Hepatocyte (in vitro differentiated cells): Measurements from ENCODE around the gene FGFR4. TPM values are rescaled to one million over a fixed set of nuclear protein-coding genes. Genes with fewer than 3 reads are reported as not detected.

Experiments
- DNase-seq: peaks from one replicate; pipeline ENCODE4 v3.0.0-alpha.2; 2016; ENCODE audit warnings: low spot score
- H2AFZ ChIP-seq: fragments of 200-600 bp; sonication (generic); 2 replicates; pipeline ENCODE4 v1.6.0; 2016; ENCODE audit warnings: antibody characterized with exemption, mild to moderate bottlenecking
- H3K27ac ChIP-seq: fragments of 200-600 bp; sonication (generic); 2 replicates; pipeline ENCODE4 v1.5.1; 2016; ENCODE audit warnings: mild to moderate bottlenecking
- H3K27me3 ChIP-seq: fragments of 200-600 bp; sonication (generic); 2 replicates; pipeline ENCODE4 v1.6.1; 2016
- H3K36me3 ChIP-seq: fragments of 200-600 bp; sonication (generic); replicated peaks from 2 replicates; pipeline ENCODE4 v1.5.1; 2016; ENCODE audit warnings: low read depth; ENCODE audit not compliant: insufficient read depth
- H3K4me1 ChIP-seq: fragments of 200-600 bp; sonication (generic); 2 replicates; pipeline ENCODE4 v1.5.1; 2016; ENCODE audit warnings: mild to moderate bottlenecking, moderate library complexity; ENCODE audit not compliant: insufficient read depth
- H3K4me2 ChIP-seq: fragments of 200-600 bp; sonication (generic); 2 replicates; pipeline ENCODE4 v1.6.0; 2016
- H3K4me3 ChIP-seq: fragments of 200-600 bp; sonication (generic); 2 replicates; pipeline ENCODE4 v1.5.1; 2016; ENCODE audit warnings: mild to moderate bottlenecking
- H3K79me2 ChIP-seq: fragments of 200-600 bp; sonication (generic); 2 replicates; pipeline ENCODE4 v1.6.0; 2017; ENCODE audit warnings: mild to moderate bottlenecking
- H3K9me2 ChIP-seq: fragments of 200-600 bp; sonication (generic); replicated peaks from 2 replicates; pipeline ENCODE4 v1.6.0; 2017; ENCODE audit warnings: mild to moderate bottlenecking; ENCODE audit not compliant: insufficient read depth
- H3K9me3 ChIP-seq: fragments of 200-600 bp; sonication (generic); 2 replicates; pipeline ENCODE4 v1.5.1; 2016; ENCODE audit warnings: low read depth, mild to moderate bottlenecking
- H4K20me1 ChIP-seq: fragments of 200-600 bp; sonication (generic); 2 replicates; pipeline ENCODE4 v1.6.0; 2016; ENCODE audit warnings: mild to moderate bottlenecking; ENCODE audit not compliant: insufficient read depth, poor library complexity, severe bottlenecking
- CTCF ChIP-seq: fragments of 200-600 bp; sonication (generic); IDR thresholded peaks from 2 replicates; pipeline ENCODE4 v1.5.1; 2016; ENCODE audit warnings: antibody characterized with exemption, mild to moderate bottlenecking; ENCODE audit not compliant: poor library complexity
- EZH2 ChIP-seq: fragments of 200-600 bp; sonication (generic); IDR thresholded peaks from 2 replicates; pipeline ENCODE4 v1.6.1; 2016; ENCODE audit warnings: antibody characterized with exemption, mild to moderate bottlenecking, borderline replicate concordance
- EZH2phosphoT487 ChIP-seq: fragments of 200-600 bp; sonication (generic); IDR thresholded peaks from one replicate; pipeline ENCODE4 v1.6.1; 2018; ENCODE audit warnings: antibody characterized with exemption, mild to moderate bottlenecking, low read depth, moderate library complexity; ENCODE audit not compliant: unreplicated experiment, severe bottlenecking
- WGBS: methylation state at CpG from one replicate; pipeline ENCODE4 v1.1.6; 2016; ENCODE audit warnings: low lambda C conversion rate; ENCODE audit errors: missing lambda C conversion rate; 5-methylcytosine and 5-hydroxymethylcytosine counted together
- polyA plus RNA-seq: library from polyadenylated mRNA; unstranded; fragments of >200 nt; fragmentation: Nextera tagmentation; extraction: Ambion mirVana; gene quantifications from 2 replicates; pipeline ENCODE4 v1.2.1, GENCODE V29; 2016
- total RNA-seq: library from RNA; depleted of rRNA; stranded (reverse); fragments of >200 nt; gene quantifications from 2 replicates; pipeline ENCODE4 v1.2.3, GENCODE V29; 2014

The FGFR4 gene
- total and polyA plus RNA-seq, 2 experiments from 2014 or later = 94.3 to 121 TPM

GRCh38 chr5:177131019-177131320, 44.3 kb downstream of the FGFR4 start:
- H4K20me1 ChIP-seq = no peaks in the 10 kb centered on the region
- H3K79me2 ChIP-seq = peaks cover 12% of the 10 kb centered on the region
- peaks cover 29% of the 10 kb centered on the region for H3K4me1 ChIP-seq
- H3K27ac ChIP-seq = no peak overlapping the region
- H3K4me3 ChIP-seq = no peak overlapping the region
- H3K4me2 ChIP-seq = no peak overlapping the region
- no peak for TF ChIP-seq EZH2
- TF ChIP-seq CTCF = no peak
- TF ChIP-seq EZH2phosphoT487 = no peak
- H3K9me2 ChIP-seq = no peaks in the 10 kb centered on the region
- peaks cover 7% of the 10 kb centered on the region for H3K36me3 ChIP-seq
- H3K27me3 ChIP-seq = no peaks in the 10 kb centered on the region
- no peak for DNase-seq
- WGBS = 68% methylated on average over 2 of the region's 2 CpGs
- H2AFZ ChIP-seq = no peak overlapping the region
- no peaks in the 10 kb centered on the region for H3K9me3 ChIP-seq

- 70% methylated on average over 24 of the region's 31 CpGs for WGBS
Measured at GRCh38 chr5:177131352-177132135, 44.8 kb downstream of the FGFR4 start.

GRCh38 chr5:177132136-177133095, 45.7 kb downstream of the FGFR4 start:
- Histone ChIP-seq H2AFZ (peak overlapping the region; percentile 98), H3K27ac (peak overlapping the region; percentile 90), H3K4me1 (peaks cover 41% of the 10 kb centered on the region), H3K27me3 (no peaks in the 10 kb centered on the region), H4K20me1 (peaks cover 4% of the 10 kb centered on the region), H3K9me2 (no peaks in the 10 kb centered on the region), H3K9me3 (no peaks in the 10 kb centered on the region), H3K4me2 (peak overlapping the region; percentile 97), H3K36me3 (peaks cover 12% of the 10 kb centered on the region), H3K4me3 (peak overlapping the region; percentile 26), H3K79me2 (peaks cover 26% of the 10 kb centered on the region)
- TF ChIP-seq EZH2phosphoT487 = no peak
- TF ChIP-seq CTCF = no peak
- no peak for TF ChIP-seq EZH2
- peak; percentile 67 for DNase-seq
- 9% methylated on average over 43 of the region's 100 CpGs for WGBS

More at GRCh38 chr5:177131352-177132135, 44.8 kb downstream of the FGFR4 start:
- Histone ChIP-seq H3K36me3 (peaks cover 12% of the 10 kb centered on the region), H2AFZ (peak overlapping the region; percentile 98), H3K9me2 (no peaks in the 10 kb centered on the region), H3K4me2 (peak overlapping the region; percentile 97), H3K4me3 (no peak overlapping the region), H3K79me2 (peaks cover 17% of the 10 kb centered on the region), H3K4me1 (peaks cover 35% of the 10 kb centered on the region), H3K27ac (peak overlapping the region; percentile 31), H3K27me3 (no peaks in the 10 kb centered on the region), H4K20me1 (no peaks in the 10 kb centered on the region), H3K9me3 (no peaks in the 10 kb centered on the region)
- no peak for TF ChIP-seq EZH2phosphoT487
- no peak for TF ChIP-seq CTCF
- no peak for TF ChIP-seq EZH2
- peak; percentile 41 for DNase-seq
